Activated CD8-positive, alpha-beta memory T cell treated with anti-CD3 and anti-CD28 coated beads, Interleukin-2, amount 50 U/mL, for 1 hour (primary cell): ENCODE results near the gene CCM2.
A peak's percentile ranks its signal among the peaks of the same experiment; 100 is the strongest.
"Not testable (repeated sequence)": the region's sequence is repeated elsewhere in the genome, so short reads cannot be mapped to it uniquely, and the experiment has no call there.

Source experiments
- DNase-seq: peaks from one replicate; pipeline ENCODE4 v3.0.0-alpha.2; 2020; ENCODE audit errors: extremely low read depth

CCM2 gene

DNA sequence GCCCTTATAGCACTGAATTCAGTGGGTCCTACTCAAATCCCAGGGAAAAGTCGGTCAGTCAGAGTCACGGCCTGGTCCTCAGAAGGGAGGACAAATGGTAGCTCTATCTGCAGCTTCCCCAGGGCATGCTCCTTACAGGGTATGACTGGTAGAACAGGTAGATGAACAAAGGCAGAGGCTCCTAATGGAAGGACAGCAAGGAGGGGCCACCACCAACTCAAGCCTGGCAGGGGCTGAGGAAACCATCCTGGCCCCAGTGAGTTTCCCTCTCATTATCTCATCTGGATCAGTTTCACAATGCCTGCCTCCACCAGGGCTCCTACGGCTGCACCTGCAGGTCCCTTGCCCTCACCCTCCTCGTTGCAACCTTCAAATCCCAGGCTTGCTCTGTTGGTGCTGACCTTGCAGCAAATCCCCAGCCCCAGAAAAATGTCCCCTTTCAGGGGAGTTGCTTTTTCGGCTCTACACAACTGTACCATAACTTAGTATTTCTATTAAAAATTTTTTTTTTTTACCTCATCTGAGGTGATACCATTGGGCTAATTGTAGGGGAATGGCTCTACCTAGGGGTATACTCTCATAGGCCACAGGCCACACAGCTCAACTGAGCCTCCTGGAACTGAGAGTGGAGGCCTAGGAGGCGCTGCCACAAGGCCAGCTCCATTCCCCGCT, 18.8 kb upstream of the CCM2 start:
- DNase-seq = no peak

DNA sequence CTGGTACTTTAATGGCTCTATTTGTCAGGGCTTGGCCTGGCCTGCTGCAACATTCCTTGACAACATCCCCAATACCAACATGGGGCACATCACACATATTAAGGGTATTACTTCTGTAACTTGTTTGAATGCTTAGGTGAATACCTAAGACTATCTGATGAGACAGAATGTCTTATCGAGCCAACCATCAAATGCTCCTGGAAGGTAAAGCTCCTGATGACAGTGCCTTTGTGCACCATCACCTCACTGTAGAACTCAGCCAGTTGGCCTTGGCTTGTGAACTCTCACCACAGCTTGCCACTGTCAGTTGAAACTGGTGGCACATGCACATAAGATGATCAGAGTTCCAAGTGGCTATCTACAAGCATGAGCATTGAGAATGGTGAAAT, 17.5 kb upstream of the CCM2 start:
- DNase-seq = no peak

- DNase-seq = no peak
These were observed 17.0 kb upstream of the CCM2 start for GRCh38 chr7:44982970-44983369.

GRCh38 chr7:44983742-44984477, 16.1 kb upstream of the CCM2 start:
- DNase-seq = no peak

DNA sequence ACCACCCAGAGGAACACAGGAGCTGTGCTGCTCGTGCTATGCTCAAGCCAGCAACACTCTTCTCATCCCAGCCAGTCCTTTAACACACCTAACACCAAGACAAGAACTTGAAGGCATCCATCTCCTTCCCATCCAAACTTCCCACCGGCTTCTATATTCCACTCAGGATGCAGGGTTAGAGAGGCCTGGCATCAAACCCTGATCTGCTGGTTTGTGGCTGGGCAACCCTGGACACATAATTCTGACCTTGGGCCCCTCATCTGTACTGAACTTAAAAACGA, 15.6 kb upstream of the CCM2 start:
- no peak for DNase-seq

- no peak for DNase-seq
These were observed 14.8 kb upstream of the CCM2 start for GRCh38 chr7:44985033-44985695.

DNA sequence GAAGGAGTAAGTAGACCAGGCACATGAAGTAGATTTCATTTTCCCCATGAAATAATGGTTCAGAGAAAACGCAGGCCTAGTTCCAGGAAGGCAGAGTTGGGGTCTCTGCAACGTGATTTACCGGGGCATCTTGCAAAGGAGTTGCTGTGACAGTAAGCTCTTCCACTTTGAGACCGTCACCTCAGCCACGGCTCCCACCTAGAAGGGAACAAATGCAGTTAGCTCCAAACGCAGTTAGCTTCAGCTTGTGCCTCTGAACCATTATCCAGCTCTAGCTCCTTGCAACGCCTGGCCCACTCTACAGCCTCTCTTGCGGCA, 14.1 kb upstream of the CCM2 start:
- no peak for DNase-seq

DNA sequence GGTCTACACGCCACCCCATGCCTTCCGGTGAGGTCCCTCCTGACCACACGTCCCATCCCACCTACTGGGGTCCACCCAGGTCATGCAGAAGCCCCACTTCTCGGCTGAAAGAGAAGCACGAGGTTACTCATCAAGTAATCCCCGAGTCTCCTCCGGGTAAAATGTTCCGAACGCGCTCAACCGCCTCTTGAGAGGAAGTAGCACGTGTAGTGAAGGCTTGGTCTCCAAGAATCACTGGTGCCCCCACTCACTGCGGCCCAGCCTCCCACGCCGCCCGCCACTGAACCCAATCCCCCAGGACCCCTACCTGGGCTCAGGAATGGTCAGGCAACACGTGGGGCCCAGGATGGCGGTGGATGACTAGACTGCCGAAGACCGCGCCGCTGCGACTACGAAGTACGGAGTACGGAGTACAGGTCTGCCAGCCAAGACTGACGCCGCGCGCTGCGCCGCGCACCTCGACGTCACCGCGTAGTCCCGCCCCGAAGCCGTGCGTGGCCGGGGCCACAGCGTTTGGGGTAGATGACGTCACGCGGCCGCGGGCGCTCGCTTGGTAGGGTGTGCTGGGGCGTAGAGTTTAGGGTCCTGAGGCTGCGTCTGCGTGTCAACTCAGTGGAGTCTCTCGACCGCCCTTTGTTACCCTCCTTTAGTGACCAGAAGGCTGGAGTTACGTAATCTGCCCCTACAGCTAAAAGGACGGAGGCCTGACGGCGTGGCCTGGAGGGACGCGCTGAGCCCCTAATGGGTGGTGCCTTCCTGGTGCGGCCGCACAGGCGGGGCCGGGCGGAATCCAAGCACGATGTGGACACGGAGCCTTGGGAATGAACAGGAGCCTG, 13.6 kb upstream of the CCM2 start:
- DNase-seq = peak; percentile 83

DNA sequence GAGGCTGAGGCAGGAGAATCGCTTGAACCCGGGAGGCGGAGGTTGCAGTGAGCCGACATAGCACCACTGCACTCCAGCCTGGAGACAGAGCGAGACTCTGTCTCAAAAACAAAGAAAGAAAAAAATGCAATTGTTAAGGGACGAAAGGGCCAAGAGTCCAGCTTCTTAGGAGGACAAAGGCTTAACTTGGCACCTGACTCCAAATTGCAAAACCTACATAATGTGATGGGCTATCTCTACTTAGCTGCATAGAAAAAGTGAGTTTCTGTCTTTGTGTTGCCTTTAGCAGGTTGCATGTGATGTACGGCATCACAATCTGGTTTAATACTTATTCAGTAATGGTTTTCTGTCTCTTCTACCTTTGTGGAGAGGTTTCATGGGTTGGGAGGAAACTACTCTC, 12.5 kb upstream of the CCM2 start:
- no peak for DNase-seq

DNA sequence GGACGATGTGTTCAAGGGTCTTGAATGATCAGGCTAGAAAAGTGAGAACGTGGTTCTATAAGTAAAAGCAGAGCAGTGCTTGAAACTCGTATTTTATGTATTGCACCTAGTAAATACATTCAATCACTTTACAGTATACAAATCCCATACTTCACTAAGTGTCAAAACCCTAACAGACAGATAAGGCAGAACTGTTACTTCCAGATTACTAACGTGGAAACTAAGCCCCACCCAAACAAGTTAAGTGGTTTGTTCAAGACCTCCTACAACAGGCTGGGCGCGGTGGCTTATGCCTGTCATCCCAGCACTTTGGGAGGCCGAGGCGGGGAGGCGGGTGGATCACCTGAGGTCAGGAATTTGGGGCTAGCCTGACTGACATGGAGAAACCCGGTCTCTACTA, 12.0 kb upstream of the CCM2 start:
- DNase-seq = no peak

DNA sequence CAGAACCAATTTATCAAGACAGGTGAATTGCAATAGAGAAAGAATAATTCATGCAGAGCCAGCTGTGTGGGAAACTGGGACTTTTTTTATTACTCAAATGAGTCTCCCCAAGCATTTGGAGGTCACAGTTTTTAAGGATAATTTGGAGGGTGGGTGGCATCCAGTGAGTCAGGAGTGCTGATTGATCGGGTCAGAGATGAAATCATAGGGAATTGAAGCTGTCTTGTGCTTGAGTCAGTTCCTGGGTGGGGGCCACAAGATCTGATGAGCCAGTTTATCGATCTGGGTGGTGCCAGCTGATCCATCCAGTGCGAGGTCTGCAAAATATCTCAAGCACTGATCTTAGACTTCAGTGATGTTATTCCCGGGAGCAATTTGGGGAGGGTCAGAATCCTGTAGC, 11.3 kb upstream of the CCM2 start:
- no peak for DNase-seq

GRCh38 chr7:44989132-44989531, 10.9 kb upstream of the CCM2 start:
- DNase-seq = no peak

GRCh38 chr7:44990109-44991023, 9.6 kb upstream of the CCM2 start:
- DNase-seq = no peak

DNA sequence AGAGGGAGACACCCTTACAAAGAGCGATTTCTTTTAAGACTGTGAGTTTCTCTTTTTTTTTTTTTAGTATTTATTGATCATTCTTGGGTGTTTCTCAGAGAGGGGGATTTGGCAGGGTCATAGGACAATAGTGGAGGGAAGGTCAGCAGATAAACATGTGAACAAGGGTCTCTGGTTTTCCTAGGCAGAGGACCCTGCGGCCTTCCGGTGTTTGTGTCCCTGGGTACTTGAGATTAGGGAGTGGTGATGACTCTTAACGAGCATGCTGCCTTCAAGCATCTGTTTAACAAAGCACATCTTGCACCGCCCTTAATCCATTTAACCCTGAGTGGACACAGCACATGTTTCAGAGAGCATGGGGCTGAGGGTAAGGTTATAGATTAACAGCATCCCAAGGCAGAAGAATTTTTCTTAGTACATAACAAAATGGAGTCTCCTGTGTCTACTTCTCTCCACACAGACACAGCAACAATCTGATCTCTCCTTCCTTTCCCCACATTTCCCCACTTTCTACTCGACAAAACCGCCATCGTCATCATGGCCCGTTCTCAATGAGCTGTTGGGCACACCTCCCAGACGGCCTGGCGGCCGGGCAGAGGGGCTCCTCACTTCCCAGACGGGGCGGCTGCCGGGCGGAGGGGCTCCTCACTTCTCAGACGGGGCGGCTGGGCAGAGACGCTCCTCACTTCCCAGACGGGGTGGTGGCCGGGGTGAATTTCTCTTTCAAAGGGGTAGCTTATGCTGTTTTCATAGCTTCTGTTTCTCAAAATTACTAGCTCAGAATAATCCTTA, 7.8 kb upstream of the CCM2 start:
- not testable (repeated sequence) for DNase-seq

DNA sequence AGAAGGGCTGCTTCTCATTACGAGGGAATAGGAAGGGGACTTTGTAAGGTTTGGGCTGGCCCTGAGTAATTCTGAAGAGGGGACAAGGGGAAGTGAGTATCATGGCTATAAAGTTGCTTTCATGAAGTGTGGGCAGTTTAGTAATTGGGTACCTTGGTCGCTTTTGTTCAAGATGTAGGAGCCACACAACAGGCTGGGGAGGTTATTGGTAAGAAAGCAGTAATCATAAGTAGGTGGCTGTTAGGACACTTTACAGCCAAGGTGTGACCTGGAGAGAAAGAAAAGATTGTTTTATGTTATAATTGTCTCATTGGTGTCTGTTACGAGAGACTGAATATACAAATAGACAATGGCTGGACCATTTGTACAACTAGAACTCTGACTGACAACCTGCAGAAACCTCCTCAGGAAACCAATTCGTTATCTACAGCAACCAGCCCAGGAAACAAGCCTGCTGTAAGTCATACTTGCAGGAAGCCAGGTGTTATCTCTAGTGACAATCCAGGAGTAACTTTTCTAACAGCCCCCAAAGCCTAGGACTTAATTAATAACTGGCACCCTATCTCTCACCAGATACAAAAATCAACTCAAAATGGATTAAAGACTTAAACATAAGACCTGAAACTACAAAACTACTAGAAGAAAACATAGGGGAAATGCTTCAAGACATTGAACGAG, 5.0 kb upstream of the CCM2 start:
- DNase-seq = no peak

GRCh38 chr7:44995555-44996493, 4.2 kb upstream of the CCM2 start:
- DNase-seq = no peak

GRCh38 chr7:44998153-44998871, 1.7 kb upstream of the CCM2 start:
- no peak for DNase-seq
